ENCODE data around the gene UCN3.

- TF ChIP-seq HOXA7 (CRISPR knock-in tag; IDR thresholded peaks at IDR 0.05) (no peak), MAX (IDR thresholded peaks at IDR 0.05) (no peak), CTCF (IDR thresholded peaks at IDR 0.05) (no peak)
These were observed 43.5 kb upstream of the UCN3 start for GRCh38 chr10:5321273-5321672.
